Activated CD8-positive, alpha-beta T cell treated with anti-CD3 and anti-CD28 coated beads for 36 hours (primary cell): ENCODE results near the gene GOT1. TPM values are rescaled to one million over a fixed set of nuclear protein-coding genes. Genes with fewer than 3 reads are reported as not detected.

ENCODE experiments used
- ATAC-seq: fragments of 200-7000 bp; cut with Tn5 transposase; one replicate; pipeline ENCODE4 v1.10.0; 2021; ENCODE audit warnings: mild to moderate bottlenecking, moderate library complexity
- CTCF ChIA-PET: fragments of 350-600 bp; sonication (Branson Sonifier 250); formaldehyde crosslinking; loops from one replicate; lab custom pipeline; 2021; ENCODE audit warnings: antibody characterized with exemption; lab: Charles Lee
- POLR2A ChIA-PET: fragments of 350-600 bp; sonication (Branson Sonifier 250); formaldehyde crosslinking; loops from one replicate; lab custom pipeline; 2021; ENCODE audit warnings: antibody characterized with exemption; lab: Charles Lee
- DNase-seq: peaks from one replicate; pipeline ENCODE4 v3.0.0-alpha.2; 2020
- H3K27ac Mint-ChIP-seq: one replicate; pipeline ENCODE4 v1.8.0; 2021; ENCODE audit warnings: mild to moderate bottlenecking, mixed read lengths
- H3K27me3 Mint-ChIP-seq: one replicate; pipeline ENCODE4 v1.8.0; 2021; ENCODE audit warnings: mixed read lengths
- H3K36me3 Mint-ChIP-seq: one replicate; pipeline ENCODE4 v1.8.0; 2021; ENCODE audit warnings: low read depth, mixed read lengths
- H3K4me1 Mint-ChIP-seq: one replicate; pipeline ENCODE4 v1.8.0; 2021; ENCODE audit warnings: low read depth, mixed read lengths
- H3K4me3 Mint-ChIP-seq: one replicate; pipeline ENCODE4 v1.8.0; 2021; ENCODE audit warnings: mild to moderate bottlenecking, moderate library complexity, mixed read lengths
- H3K9me3 Mint-ChIP-seq: one replicate; pipeline ENCODE4 v1.8.0; 2021; ENCODE audit warnings: mixed read lengths
- CTCF ChIP-seq: fragments of 200-600 bp; IDR thresholded peaks from one replicate; pipeline ENCODE4 v1.8.0; 2022; ENCODE audit warnings: antibody characterized with exemption, mild to moderate bottlenecking
- intact Hi-C: fragments of 100-400 bp; cut with micrococcal nuclease; formaldehyde crosslinking; loops from one replicate; pipeline ENCODE4 v1.10.0; 2022
- total RNA-seq, 2 experiments: library from RNA; stranded (reverse); gene quantifications; one replicate each; pipeline ENCODE4 v1.2.3, GENCODE V29; 2021

The GOT1 gene
- total RNA-seq, 2 experiments from 2014 or later = 48.7 to 51.5 TPM

GRCh38 chr10:99426689-99427088 lies 3.7 kb downstream of the GOT1 start:
- TF ChIP-seq CTCF = no peak
- Mint-ChIP-seq H3K4me3 (no peak overlapping the region), H3K9me3 (no peaks in the 10 kb centered on the region), H3K4me1 (peaks cover 17% of the 10 kb centered on the region), H3K36me3 (peaks cover 20% of the 10 kb centered on the region), H3K27ac (no peak overlapping the region), H3K27me3 (no peaks in the 10 kb centered on the region)
- ChIA-PET POLR2A (no interaction called here), CTCF (interaction anchor here (0.9 to 1.0 kb wide), 2 partner anchors 9 to 189 kb away, joined by 3 to 5 read pairs; no protein-coding TSS in a partner anchor)
- intact Hi-C loops = no loop called here
- no peak for ATAC-seq
- DNase-seq = no peak

GRCh38 chr10:99425204-99425603 lies 5.2 kb downstream of the GOT1 start:
- no peak for DNase-seq
- ATAC-seq = no peak
- TF ChIP-seq CTCF = no peak
- ChIA-PET POLR2A (no interaction called here), CTCF (interaction anchor here (1.0 kb wide), 1 partner anchor 11 kb away, joined by 7 read pairs; no protein-coding TSS in a partner anchor)
- no peak overlapping the region for H3K4me3 Mint-ChIP-seq
- intact Hi-C loops = no loop called here
- peaks cover 24% of the 10 kb centered on the region for H3K36me3 Mint-ChIP-seq
- no peaks in the 10 kb centered on the region for H3K27me3 Mint-ChIP-seq
- no peaks in the 10 kb centered on the region for H3K9me3 Mint-ChIP-seq
- no peak overlapping the region for H3K27ac Mint-ChIP-seq
- peaks cover 17% of the 10 kb centered on the region for H3K4me1 Mint-ChIP-seq

- intact Hi-C loops = no loop called here
- Mint-ChIP-seq H3K4me3 (no peak overlapping the region), H3K9me3 (no peaks in the 10 kb centered on the region), H3K27me3 (no peaks in the 10 kb centered on the region), H3K36me3 (peaks cover 29% of the 10 kb centered on the region), H3K4me1 (peaks cover 13% of the 10 kb centered on the region), H3K27ac (no peak overlapping the region)
- ATAC-seq (no peak), DNase-seq (no peak)
- ChIA-PET CTCF (interaction anchor here (1.8 kb wide), 1 partner anchor 32 kb away, joined by 5 read pairs; no protein-coding TSS in a partner anchor), POLR2A (no interaction called here)
- no peak for TF ChIP-seq CTCF
Measured at GRCh38 chr10:99424656-99425055, 5.8 kb downstream of the GOT1 start.

- TF ChIP-seq CTCF = no peak
- CTCF ChIA-PET = interaction anchor here (1.8 kb wide), 2 partner anchors 14 to 30 kb away, joined by 5 to 6 read pairs; no protein-coding TSS in a partner anchor
- peaks cover under 1% of the 10 kb centered on the region for H3K4me1 Mint-ChIP-seq
- POLR2A ChIA-PET = interaction anchor here (1.1 kb wide), 1 partner anchor 8 kb away, joined by 3 read pairs; the partner anchor contains the start of gene GOT1
- no peaks in the 10 kb centered on the region for H3K27me3 Mint-ChIP-seq
- no peak overlapping the region for H3K27ac Mint-ChIP-seq
- ATAC-seq (no peak), DNase-seq (no peak)
- H3K36me3 Mint-ChIP-seq = peaks cover 36% of the 10 kb centered on the region
- no peaks in the 10 kb centered on the region for H3K9me3 Mint-ChIP-seq
- intact Hi-C loops = no loop called here
- no peak overlapping the region for H3K4me3 Mint-ChIP-seq
Measured at GRCh38 chr10:99422529-99423096, 7.8 kb downstream of the GOT1 start.

GRCh38 chr10:99421233-99421739 lies 9.1 kb downstream of the GOT1 start:
- ChIA-PET CTCF (no interaction called here), POLR2A (interaction anchor here (1.1 to 1.5 kb wide), 2 partner anchors 8 to 10 kb away, joined by 3 to 5 read pairs; partner anchors contain the start of gene GOT1)
- DNase-seq (no peak), ATAC-seq (no peak)
- intact Hi-C loops = no loop called here
- H3K4me3 Mint-ChIP-seq = no peak overlapping the region
- no peak for TF ChIP-seq CTCF
- peaks cover 45% of the 10 kb centered on the region for H3K36me3 Mint-ChIP-seq
- no peaks in the 10 kb centered on the region for H3K4me1 Mint-ChIP-seq
- no peaks in the 10 kb centered on the region for H3K27me3 Mint-ChIP-seq
- H3K27ac Mint-ChIP-seq = no peak overlapping the region
- no peaks in the 10 kb centered on the region for H3K9me3 Mint-ChIP-seq
